ENCODE data around the gene HCK. TPM values are rescaled to one million over a fixed set of nuclear protein-coding genes. Genes with fewer than 3 reads are reported as not detected.

The HCK gene
- total RNA-seq, 1 experiment from 2014 or later, result not detected

DNA sequence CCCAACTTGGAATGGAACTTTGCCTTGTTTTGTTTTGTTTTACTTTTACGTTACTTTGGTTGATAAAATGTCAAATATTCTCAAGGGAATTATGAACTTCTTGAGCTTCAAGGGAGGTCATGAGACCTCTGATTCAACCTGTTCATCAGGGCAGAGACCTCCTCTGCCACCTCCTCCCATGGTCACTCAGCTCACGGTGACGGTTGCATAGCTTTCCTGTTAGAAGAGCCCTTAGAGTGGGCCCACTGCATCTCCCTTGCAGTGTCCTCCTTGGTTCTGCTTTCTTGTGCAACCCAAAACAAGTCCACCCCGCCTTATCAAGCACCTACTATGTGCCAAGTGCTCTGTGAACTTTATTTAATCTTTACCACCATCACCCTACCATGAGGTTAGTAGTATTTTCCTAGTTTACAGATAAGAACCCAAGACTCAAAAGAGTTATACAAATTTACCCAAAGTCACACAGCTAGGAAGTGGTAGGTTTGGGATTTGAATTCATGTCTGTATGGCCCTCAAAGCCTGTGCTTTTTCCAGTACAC is 72.9 kb downstream of the HCK start:
- no peak overlapping the region for H3K4me3 ChIP-seq (ENCODE audit: low read length)
- ChIA-PET CTCF (no interaction called here), POLR2A (ENCODE audit: unreplicated experiment) (no interaction called here)
- peaks cover 67% of the 10 kb centered on the region for H3K79me2 ChIP-seq (ENCODE audit: low read length)
- H3F3A ChIP-seq (ENCODE audit: low read length, unreplicated experiment), result no peaks in the 10 kb centered on the region
- DNase-seq, result no peak
- no peak for ATAC-seq
- no peak overlapping the region for H3K4me2 ChIP-seq (ENCODE audit: low read length)
- H3K4me1 ChIP-seq (ENCODE audit: insufficient read depth, low read length), result no peaks in the 10 kb centered on the region
- BruUV-seq (replicated peaks), result no TSS peak
- no peaks in the 10 kb centered on the region for H3K9me2 ChIP-seq (replicated peaks; ENCODE audit: low read length)
- TF ChIP-seq EZH2phosphoT487 (IDR thresholded peaks at IDR 0.05; ENCODE audit: borderline replicate concordance, low read length), result no peak
- TF ChIP-seq, protein P1, sequence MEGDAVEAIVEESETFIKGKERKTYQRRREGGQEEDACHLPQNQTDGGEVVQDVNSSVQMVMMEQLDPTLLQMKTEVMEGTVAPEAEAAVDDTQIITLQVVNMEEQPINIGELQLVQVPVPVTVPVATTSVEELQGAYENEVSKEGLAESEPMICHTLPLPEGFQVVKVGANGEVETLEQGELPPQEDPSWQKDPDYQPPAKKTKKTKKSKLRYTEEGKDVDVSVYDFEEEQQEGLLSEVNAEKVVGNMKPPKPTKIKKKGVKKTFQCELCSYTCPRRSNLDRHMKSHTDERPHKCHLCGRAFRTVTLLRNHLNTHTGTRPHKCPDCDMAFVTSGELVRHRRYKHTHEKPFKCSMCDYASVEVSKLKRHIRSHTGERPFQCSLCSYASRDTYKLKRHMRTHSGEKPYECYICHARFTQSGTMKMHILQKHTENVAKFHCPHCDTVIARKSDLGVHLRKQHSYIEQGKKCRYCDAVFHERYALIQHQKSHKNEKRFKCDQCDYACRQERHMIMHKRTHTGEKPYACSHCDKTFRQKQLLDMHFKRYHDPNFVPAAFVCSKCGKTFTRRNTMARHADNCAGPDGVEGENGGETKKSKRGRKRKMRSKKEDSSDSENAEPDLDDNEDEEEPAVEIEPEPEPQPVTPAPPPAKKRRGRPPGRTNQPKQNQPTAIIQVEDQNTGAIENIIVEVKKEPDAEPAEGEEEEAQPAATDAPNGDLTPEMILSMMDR (conservative IDR thresholded peaks at IDR 0.05; ENCODE audit: low read depth, low read length), result no peak
- TF ChIP-seq EZH2 (IDR thresholded peaks at IDR 0.05; ENCODE audit: low read length, unreplicated experiment), result no peak
- peaks cover 4% of the 10 kb centered on the region; the same call in 1 of the 2 replicates for H4K20me1 ChIP-seq (ENCODE audit: low read length)
- H3K36me3 ChIP-seq (ENCODE audit: low read depth, low read length), result peaks cover 7% of the 10 kb centered on the region; the same call in 1 of the 2 replicates
- intact Hi-C loops (cut with micrococcal nuclease), result no loop called here
- H3K27ac ChIP-seq (ENCODE audit: low read length), result no peak overlapping the region
- H3K27me3 ChIP-seq (ENCODE audit: low read length), result no peaks in the 10 kb centered on the region
- no peaks in the 10 kb centered on the region for H3K9me3 ChIP-seq (ENCODE audit: low read length)
- H2AFZ ChIP-seq (ENCODE audit: low read length), result no peak overlapping the region
- no peak overlapping the region for H3K9ac ChIP-seq (ENCODE audit: low read length)

DNA sequence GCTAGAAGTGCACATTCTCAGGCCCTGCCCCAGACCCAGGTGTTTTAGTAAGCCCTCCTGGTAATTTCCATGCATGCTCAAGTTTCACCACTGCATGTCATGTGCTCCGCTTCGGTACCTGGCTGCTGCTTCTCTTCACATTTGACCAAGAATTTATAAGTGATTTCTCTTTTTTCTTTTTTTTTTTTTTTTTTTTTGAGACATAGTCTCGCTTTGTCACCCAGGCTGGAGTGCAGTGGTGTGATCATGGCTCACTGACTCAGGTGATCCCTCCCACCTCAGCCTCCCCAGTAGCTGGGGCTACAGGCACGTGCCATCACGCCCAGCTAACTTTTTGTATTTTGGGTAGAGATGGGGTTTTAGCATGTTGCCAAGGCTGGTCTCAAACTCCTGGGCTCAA is 73.5 kb downstream of the HCK start:
- H4K20me1 ChIP-seq (ENCODE audit: low read length), result peaks cover 4% of the 10 kb centered on the region; the same call in 1 of the 2 replicates
- H3K4me2 ChIP-seq (ENCODE audit: low read length), result no peak overlapping the region
- BruUV-seq (replicated peaks), result no TSS peak

DNA sequence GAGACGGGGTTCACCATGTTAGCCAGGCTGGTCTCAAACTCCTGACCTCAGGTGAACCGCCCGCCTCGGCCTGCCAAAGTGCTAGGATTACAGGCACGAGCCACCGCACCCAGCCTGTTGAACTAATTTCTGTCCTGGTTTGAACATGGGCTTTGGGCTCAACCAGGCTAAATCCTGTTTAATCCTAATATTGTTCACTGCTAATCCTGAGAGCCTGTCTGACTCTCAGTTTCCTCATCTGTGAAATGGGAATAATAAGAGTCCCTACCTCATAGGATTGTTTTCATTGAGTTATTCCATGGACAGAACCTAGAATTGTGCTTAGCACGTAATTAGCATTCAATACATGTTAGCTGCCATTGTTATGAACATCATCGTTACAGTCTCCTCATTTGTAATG is 74.9 kb downstream of the HCK start:
- Histone ChIP-seq H3K9me2 (replicated peaks; ENCODE audit: low read length) (no peaks in the 10 kb centered on the region), H3K4me1 (ENCODE audit: insufficient read depth, low read length) (no peaks in the 10 kb centered on the region), H3K79me2 (ENCODE audit: low read length) (peaks cover 74% of the 10 kb centered on the region), H4K20me1 (ENCODE audit: low read length) (peaks cover 4% of the 10 kb centered on the region; the same call in 1 of the 2 replicates), H3K27me3 (ENCODE audit: low read length) (no peaks in the 10 kb centered on the region), H3K9me3 (ENCODE audit: low read length) (no peaks in the 10 kb centered on the region), H3K27ac (ENCODE audit: low read length) (no peak overlapping the region), H3K4me2 (ENCODE audit: low read length) (no peak overlapping the region), H3K4me3 (ENCODE audit: low read length) (no peak overlapping the region), H3K9ac (ENCODE audit: low read length) (no peak overlapping the region), H3K36me3 (ENCODE audit: low read depth, low read length) (peaks cover 7% of the 10 kb centered on the region; the same call in 1 of the 2 replicates), H2AFZ (ENCODE audit: low read length) (no peak overlapping the region), H3F3A (ENCODE audit: low read length, unreplicated experiment) (no peaks in the 10 kb centered on the region)
- no peak for ATAC-seq
- no TSS peak for BruUV-seq (replicated peaks)
- intact Hi-C loops (cut with micrococcal nuclease), result no loop called here
- DNase-seq, result no peak
- ChIA-PET CTCF (no interaction called here), POLR2A (ENCODE audit: unreplicated experiment) (no interaction called here)
- no peak for TF ChIP-seq EZH2phosphoT487 (IDR thresholded peaks at IDR 0.05; ENCODE audit: borderline replicate concordance, low read length)
- TF ChIP-seq EZH2 (IDR thresholded peaks at IDR 0.05; ENCODE audit: low read length, unreplicated experiment), result no peak
- TF ChIP-seq, protein P1 (conservative IDR thresholded peaks at IDR 0.05; ENCODE audit: low read depth, low read length), result no peak

More for the DNA sequence above, 73.5 kb downstream of the HCK start:
- intact Hi-C loops (cut with micrococcal nuclease), result no loop called here
- Histone ChIP-seq H3K36me3 (ENCODE audit: low read depth, low read length) (peaks cover 7% of the 10 kb centered on the region; the same call in 1 of the 2 replicates), H3K9me3 (ENCODE audit: low read length) (no peaks in the 10 kb centered on the region), H3K9me2 (replicated peaks; ENCODE audit: low read length) (no peaks in the 10 kb centered on the region), H3K4me3 (ENCODE audit: low read length) (no peak overlapping the region), H3F3A (ENCODE audit: low read length, unreplicated experiment) (no peaks in the 10 kb centered on the region), H3K79me2 (ENCODE audit: low read length) (peaks cover 66% of the 10 kb centered on the region), H2AFZ (ENCODE audit: low read length) (no peak overlapping the region), H3K9ac (ENCODE audit: low read length) (no peak overlapping the region), H3K27me3 (ENCODE audit: low read length) (no peaks in the 10 kb centered on the region), H3K27ac (ENCODE audit: low read length) (no peak overlapping the region), H3K4me1 (ENCODE audit: insufficient read depth, low read length) (no peaks in the 10 kb centered on the region)
- no peak for TF ChIP-seq EZH2 (IDR thresholded peaks at IDR 0.05; ENCODE audit: low read length, unreplicated experiment)
- TF ChIP-seq, protein P1 (conservative IDR thresholded peaks at IDR 0.05; ENCODE audit: low read depth, low read length), result no peak
- TF ChIP-seq EZH2phosphoT487 (IDR thresholded peaks at IDR 0.05; ENCODE audit: borderline replicate concordance, low read length), result no peak
- no peak for ATAC-seq
- CTCF ChIA-PET, result no interaction called here
- POLR2A ChIA-PET (ENCODE audit: unreplicated experiment), result no interaction called here
- no peak for DNase-seq

All from PC-3 (cell line).